K562 (cell line): ENCODE results near the gene TPCN1.

Experiments used
- ARNT ChIP-seq, 2 experiments: fragments of 450-650 bp; IDR thresholded peaks; 2 replicates each; pipeline ENCODE4 v1.6.1; 2016; ENCODE audit warnings: mild to moderate bottlenecking in 1 of 2
- ATF3 ChIP-seq, 2 experiments: fragments of 450-650 bp in 1 of 2; sonication (generic) in 1 of 2; formaldehyde crosslinking in 1 of 2; IDR thresholded peaks in 1 of 2; conservative IDR thresholded peaks in 1 of 2; 2 replicates each; pipeline versions ENCODE4 v1.6.1 to v1.8.1; 2016 to 2023; ENCODE audit warnings: mild to moderate bottlenecking in 2 of 2, moderate library complexity in 2 of 2, inconsistent platforms in 1 of 2, missing genetic modification reagents in 1 of 2
- BACH1 ChIP-seq: fragments of 200-800 bp; sonication (Bioruptor generic); IDR thresholded peaks from 2 replicates; pipeline ENCODE4 v1.6.1; 2016; ENCODE audit warnings: missing genetic modification characterization, missing compliant biosample characterization
- CTCF ChIP-seq, 3 experiments: IDR thresholded peaks in 2 of 3; conservative IDR thresholded peaks in 1 of 3; 2 replicates each; pipeline ENCODE4 v1.5.1; 2011 to 2012; ENCODE audit warnings: low read length in 3 of 3, mild to moderate bottlenecking in 3 of 3, control low read depth in 2 of 3, improper control_type of control experiment in 1 of 3, inconsistent platforms in 1 of 3, low read depth in 1 of 3, mixed read lengths in 1 of 3, moderate library complexity in 1 of 3; ENCODE audit not compliant: insufficient read depth in 2 of 3
- FOXJ3 ChIP-seq: sonication (generic); formaldehyde crosslinking; IDR thresholded peaks from 2 replicates; pipeline ENCODE4 v1.4.0; 2020; ENCODE audit warnings: mild to moderate bottlenecking, missing genetic modification reagents
- KAT8 ChIP-seq: fragments of 450-650 bp; IDR thresholded peaks from 2 replicates; pipeline ENCODE4 v1.6.1; 2016; ENCODE audit warnings: low read depth, mild to moderate bottlenecking
- KLF16 ChIP-seq: IDR thresholded peaks from 2 replicates; pipeline ENCODE4 v1.6.1; 2016; ENCODE audit warnings: antibody characterized with exemption
- MAX ChIP-seq: sonication (generic); formaldehyde crosslinking; IDR thresholded peaks from 2 replicates; pipeline ENCODE4 v1.9.0; 2022; ENCODE audit warnings: mild to moderate bottlenecking, missing genetic modification reagents

- TF ChIP-seq BACH1 (no peak), CTCF (IDR thresholded peaks at IDR 0.05 in 2 of 3, conservative IDR thresholded peaks at IDR 0.05 in 1 of 3; ENCODE audit: insufficient read depth in 2 of 3, low read depth in 1 of 3, low read length in 3 of 3) (no peak), KAT8 (no peak), ATF3 (IDR thresholded peaks at IDR 0.05) (no peak), ATF3 (CRISPR knock-in tag; conservative IDR thresholded peaks at IDR 0.05) (no peak), ARNT (IDR thresholded peaks at IDR 0.05) (no peak), FOXJ3 (CRISPR knock-in tag) (no peak), KLF16 (no peak), MAX (CRISPR knock-in tag) (no peak)
Measured at GRCh38 chr12:113203852-113204760, 17.2 kb upstream of the TPCN1 start.
